GM21717 (cell line): ENCODE data around the gene PCBD2.
"Not testable (repeated sequence)": the region's sequence is repeated elsewhere in the genome, so short reads cannot be mapped to it uniquely, and the experiment has no call there.

Source experiments
- ATAC-seq: cut with Tn5 transposase; IDR thresholded peaks from one replicate; pipeline ENCODE4 v1.9.1; 2021; ENCODE audit warnings: mild to moderate bottlenecking, moderate library complexity; ENCODE audit not compliant: unreplicated experiment

PCBD2 gene

DNA sequence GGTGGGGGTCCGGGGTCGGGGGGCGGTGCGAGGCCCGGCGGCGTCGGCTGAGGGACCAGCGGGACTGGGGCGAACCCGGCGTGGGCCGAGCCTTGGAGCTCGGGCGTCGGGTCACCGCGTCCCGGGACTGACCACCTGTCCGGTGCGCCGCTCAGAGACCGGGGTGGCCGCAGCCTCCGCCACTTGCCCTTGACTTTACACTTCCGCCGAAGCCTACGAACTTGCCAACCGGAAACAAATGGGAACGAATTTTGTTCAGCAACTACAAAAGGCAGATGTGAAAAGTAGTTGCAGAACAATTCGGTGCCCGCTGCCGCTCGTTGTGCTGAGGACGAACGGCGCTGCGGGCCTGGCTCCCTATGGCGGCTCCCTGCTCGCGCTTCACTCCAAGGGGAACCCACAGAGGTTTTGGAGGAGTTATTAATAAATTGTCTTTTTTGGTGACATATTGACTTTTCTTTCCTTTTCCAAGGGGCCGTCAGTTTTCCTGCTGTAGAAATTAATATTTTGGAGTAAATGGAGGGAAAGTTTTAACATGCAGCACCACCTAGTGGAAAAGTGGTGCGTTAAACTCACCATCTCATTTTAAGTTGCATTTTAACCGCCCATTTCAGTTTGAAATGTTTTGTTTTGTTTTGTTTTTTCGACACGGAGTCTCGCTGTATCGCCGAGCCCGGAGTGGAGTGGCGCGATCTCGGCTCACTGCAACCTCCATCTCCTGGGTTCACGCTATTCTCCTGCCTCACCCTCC lies 490 bp downstream of the PCBD2 start:
- ATAC-seq, result peak; percentile 22

DNA sequence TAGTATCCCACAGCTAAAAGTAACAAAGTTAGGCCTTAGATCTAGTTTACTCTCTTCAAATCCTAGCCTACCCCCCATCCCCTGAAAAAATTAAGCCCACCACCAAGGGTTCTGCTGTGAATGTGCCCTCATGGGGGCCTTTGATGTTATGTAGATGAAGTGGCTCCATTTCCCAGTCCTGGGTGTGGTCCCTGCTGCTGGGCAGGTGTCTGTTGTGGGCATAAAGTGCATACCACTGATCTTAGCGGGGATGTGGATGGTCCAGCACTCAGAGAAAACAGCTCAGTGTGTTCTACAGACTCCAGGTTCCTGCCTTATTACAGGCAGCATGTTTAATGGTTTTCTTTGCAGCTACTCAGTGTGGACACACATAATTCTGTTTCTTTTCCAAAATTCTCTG lies 1.9 kb downstream of the PCBD2 start:
- no peak for ATAC-seq

DNA sequence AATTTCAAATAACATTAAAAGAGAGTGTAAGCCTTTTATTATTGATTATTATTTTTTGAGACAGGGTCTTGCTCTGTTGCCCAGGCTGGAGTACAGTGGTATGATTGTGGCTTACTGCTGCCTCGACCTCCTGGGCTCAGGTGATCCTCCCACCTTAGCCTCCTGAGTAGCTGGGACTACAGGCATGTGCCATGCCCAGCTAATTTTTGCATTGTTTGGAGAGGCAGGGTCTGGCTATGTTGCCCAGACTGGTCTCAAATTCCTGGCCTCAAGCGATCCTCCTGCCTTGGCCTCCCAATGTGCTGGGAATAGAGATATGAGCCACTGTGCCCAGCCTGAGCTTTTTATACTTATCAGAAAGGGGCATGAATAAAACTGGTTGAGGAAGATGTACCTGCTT lies 5.8 kb downstream of the PCBD2 start:
- not testable (repeated sequence) for ATAC-seq

GRCh38 chr5:134911285-134912206 lies 6.6 kb downstream of the PCBD2 start:
- no peak for ATAC-seq

- ATAC-seq, result no peak
Observed at GRCh38 chr5:134913254-134913653, 8.3 kb downstream of the PCBD2 start.

DNA sequence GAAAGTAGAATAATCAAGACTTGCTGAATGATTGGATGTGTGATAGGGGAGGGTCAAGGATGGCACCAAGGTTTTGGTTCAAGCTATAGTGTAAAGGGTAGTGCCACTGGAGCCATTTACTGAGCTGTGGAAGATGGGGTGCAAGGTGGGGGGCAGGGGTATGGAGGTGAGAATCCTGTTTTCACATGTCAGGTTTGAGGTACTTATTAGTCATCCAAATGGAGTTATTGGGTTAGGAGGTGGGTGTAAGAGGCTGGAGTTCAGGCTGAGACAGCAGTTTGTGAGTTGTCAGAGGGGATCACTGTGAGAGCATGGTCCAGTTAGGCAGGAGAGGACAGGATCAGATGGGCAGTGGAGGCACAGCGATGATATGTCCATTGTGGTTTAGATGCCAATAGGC lies 8.9 kb downstream of the PCBD2 start:
- ATAC-seq, result no peak

GRCh38 chr5:134917070-134917815 lies 12.3 kb downstream of the PCBD2 start:
- no peak for ATAC-seq

- ATAC-seq, result no peak
Observed at GRCh38 chr5:134918861-134919260, 13.9 kb downstream of the PCBD2 start.

DNA sequence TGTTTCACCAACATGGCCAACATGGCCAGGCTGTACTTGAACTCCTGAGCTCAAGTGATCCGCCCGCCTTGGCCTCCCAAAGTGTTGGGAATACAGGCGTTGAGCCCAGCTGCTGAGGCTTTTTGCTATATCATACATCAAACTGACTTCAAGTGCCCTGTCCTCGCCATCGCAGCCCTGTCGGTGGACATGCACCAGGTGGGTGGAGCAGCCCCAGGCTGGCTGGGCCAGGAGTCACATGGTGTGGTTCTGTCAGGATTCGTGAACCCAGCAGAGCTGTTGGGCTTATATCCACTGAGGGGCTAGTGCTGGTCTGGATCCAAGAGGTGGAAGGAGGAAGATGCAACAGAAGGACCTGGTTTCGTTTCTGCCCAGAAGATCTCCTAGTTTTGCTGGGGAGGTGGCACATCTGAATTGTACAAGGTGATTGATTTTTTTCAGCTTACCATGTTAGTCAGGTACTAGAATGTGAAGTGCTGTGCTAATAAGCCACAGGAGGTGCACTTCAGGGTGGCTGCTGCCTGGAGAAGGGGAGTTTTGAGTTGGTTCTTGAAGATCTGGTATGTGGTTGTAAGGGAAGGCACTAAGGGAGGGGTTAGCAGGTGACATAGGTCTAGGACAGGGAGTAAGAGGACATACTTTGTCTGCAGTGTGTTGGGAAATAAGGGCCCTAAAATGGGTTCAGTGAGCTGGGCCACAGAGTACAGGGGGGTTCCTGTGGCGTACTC lies 16.1 kb downstream of the PCBD2 start:
- ATAC-seq, result no peak

GRCh38 chr5:134932508-134932907 lies 27.6 kb downstream of the PCBD2 start:
- no peak for ATAC-seq

- ATAC-seq, result no peak
Observed at GRCh38 chr5:134934202-134934601, 29.3 kb downstream of the PCBD2 start.

GRCh38 chr5:134935711-134936602 lies 31.0 kb downstream of the PCBD2 start:
- no peak for ATAC-seq

DNA sequence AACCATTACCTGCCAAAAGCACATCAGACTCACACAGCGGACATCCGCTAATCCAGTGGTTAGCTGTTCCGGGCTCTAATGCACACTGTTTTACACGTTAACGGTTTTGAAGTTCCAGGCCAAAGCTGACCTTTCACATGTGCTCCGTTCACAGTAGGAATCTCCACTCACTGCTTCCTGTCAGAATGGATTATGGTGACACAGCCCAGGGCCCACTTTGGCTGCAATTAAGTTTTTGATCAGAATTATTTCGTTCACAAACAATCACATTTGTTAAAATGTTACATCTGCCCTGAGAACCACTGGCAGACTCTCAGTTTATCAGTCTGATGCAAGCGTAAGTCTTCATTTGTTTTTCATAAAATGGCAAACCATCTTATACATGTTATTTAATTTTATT lies 32.6 kb downstream of the PCBD2 start:
- no peak for ATAC-seq

DNA sequence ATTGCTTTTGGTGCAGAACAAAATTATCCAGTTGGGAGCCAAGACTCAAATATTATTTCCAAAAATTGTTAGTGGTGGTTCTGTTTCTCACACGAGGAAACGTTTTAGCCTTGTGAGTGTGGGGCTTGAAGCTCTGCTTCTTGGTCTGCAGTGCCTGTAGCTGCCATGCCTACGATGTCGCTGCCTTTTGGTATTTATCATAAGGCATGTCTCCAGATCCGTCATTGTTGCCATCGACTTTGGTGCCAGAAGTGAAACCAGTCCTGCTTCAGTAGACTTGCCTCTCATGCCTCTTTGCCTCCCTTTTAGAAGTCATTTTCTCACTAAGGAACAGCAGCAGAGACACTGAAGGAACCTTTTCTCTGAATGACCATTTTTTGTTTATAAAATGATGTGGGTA lies 33.1 kb downstream of the PCBD2 start:
- ATAC-seq, result no peak

- ATAC-seq, result no peak
Observed at GRCh38 chr5:134939500-134939899, 34.6 kb downstream of the PCBD2 start.

DNA sequence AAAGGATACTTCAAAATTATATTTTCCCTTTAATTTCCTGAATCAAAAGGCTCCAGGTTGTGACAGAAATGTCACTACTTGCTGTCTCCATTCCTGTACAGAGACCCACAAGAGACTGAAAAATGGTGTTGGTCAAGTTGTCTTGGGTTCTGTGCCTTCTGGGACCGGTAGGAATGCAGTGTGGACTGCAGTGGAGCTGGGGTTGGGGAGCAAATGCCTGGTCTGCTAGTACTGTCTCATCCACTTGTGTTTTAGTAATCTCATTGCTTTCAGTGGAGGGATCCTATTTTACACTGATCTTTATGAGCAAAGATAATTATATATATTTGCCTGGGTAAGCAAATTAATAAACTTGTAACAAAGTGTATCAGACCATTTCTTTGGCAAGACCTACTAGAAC lies 38.6 kb downstream of the PCBD2 start:
- no peak for ATAC-seq

- ATAC-seq, result no peak
Observed at GRCh38 chr5:134944630-134945029, 39.7 kb downstream of the PCBD2 start.

DNA sequence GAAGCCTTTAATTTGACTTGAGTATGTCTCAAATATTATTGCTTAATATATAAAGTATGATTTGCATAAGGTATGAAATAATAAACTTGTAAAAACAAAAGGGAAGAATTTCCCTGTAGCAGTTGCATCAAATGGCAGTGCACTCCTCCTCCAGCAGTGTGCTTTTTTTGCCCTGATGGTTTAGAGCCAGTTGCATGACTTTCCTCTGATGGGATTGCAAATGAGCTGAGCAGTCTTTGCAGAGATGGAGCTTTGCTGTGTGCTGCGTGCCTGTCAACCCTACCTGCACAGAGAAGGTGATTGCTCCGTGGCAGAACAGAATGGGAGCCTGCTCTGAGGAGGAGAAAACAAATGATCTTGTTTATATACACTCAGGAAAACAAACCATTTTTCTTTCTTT lies 40.1 kb downstream of the PCBD2 start:
- no peak for ATAC-seq

DNA sequence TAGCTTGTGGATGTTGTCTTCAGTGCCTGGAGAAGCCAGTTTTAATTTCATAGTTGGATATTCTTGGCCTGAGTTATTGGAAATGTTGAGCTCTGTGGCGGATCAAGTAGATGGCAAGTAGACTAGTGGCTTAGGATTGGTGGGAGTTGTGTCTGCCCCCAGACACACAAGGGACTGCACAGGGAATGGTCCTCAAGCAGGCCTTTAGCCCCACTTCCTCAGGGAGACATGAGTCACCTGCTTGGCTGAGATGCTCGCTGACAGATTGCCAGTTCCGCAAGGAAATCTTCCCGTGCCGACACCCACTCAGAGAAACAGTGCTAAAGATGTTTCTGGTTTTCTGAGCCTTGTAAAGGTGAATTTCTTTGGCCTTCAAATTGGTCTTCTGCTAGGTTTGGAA lies 44.0 kb downstream of the PCBD2 start:
- ATAC-seq, result no peak

- ATAC-seq, result no peak
Observed at GRCh38 chr5:134949316-134949715, 44.4 kb downstream of the PCBD2 start.
